GM19452 (cell line): Measurements from ENCODE around the gene SMIM10L2A.
"Not testable (repeated sequence)": the region's sequence is repeated elsewhere in the genome, so short reads cannot be mapped to it uniquely, and the experiment has no call there.

Experiments
- ATAC-seq: cut with Tn5 transposase; IDR thresholded peaks from one replicate; pipeline ENCODE4 v1.9.1; 2021; ENCODE audit not compliant: unreplicated experiment

SMIM10L2A gene

DNA sequence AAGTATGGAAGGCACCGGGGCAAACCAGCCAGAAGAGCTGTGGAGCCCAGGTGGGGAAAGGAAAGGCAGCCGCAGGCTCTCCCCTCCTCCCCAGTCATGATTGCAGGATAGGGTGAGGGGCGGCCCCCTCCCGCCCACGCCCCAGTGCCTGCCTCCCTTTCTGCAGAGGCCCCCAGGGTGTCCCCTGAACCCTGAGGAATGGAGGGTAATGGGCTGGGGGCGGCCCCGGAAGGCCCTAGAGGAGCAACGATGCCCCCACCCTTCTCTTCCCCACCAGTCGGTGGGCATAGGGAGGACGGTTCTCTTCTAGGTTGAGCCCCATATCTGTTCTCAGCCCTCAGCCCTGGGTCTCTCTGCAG, 1.0 kb downstream of the SMIM10L2A start:
- ATAC-seq: not testable (repeated sequence)

- ATAC-seq: not testable (repeated sequence)
Observed at GRCh38 chrX:135423173-135423864, 1.6 kb downstream of the SMIM10L2A start.

DNA sequence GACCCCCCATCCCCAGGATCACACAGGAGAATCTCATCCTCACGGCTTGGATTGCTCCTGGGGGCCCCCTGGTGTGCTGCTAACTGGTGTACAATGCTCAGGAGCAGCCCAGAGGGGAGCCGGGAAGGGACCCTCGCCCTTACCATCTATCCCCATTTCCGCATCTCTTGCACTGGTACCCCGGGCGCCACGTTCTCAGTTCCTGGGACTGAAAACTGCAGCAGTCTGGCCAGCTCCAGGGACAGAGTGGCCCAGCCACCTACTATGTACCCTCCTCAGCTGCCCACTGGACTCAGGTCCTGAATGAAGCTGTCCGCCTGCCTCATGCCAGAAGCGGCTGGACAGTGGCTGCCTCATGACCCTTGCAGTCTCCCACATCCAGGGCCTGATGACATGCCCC, 2.7 kb downstream of the SMIM10L2A start:
- ATAC-seq: no peak

DNA sequence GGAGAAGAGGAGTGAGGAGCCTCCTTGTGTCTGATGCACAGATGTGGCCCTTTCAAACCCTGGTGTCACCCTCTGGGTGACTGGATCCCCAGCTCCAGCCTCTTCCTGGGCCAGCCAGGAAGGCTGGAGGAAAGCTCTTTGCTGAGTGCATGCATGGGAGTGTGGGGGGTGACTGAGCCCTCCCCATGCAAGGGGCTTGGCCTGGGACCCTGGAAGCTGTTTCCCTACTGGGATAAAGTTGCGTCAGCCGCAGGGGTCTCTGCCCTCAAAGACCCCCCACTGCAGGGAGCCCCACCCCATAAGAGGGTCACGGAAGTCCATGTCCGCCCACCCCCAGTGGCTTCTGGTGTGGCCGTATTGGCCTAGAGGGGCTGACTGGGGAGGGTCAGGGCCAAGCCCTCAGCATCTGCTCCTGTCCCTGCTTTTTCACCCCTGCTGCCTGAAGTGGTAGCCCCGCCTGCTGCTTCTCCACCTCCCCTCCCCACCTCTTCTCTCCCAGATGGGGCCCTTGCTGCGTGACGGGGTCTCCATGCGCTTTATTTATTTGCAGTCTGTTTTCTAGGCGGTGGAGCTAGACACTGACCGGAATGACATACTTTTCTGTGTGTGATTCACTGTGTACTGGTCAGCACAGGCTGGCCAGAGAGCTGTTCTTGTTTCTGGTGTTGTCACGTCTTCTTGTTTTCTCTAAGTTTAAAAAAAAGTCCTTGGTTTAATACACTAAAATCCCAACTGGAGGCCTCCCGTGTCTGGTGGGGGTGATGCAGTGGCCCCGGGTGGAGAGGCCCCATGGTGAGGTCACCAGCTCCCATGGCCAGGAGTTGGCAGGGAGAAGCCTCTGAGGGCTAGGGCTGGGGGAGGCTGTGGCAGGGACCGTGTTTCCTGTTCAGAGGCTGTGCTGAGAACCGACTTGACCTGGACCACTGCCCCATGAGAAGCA, 3.6 kb downstream of the SMIM10L2A start:
- no peak for ATAC-seq

- ATAC-seq: no peak
Observed at GRCh38 chrX:135429429-135429828, 7.7 kb downstream of the SMIM10L2A start.

- no peak for ATAC-seq
Observed at GRCh38 chrX:135431886-135432285, 10.1 kb downstream of the SMIM10L2A start.

DNA sequence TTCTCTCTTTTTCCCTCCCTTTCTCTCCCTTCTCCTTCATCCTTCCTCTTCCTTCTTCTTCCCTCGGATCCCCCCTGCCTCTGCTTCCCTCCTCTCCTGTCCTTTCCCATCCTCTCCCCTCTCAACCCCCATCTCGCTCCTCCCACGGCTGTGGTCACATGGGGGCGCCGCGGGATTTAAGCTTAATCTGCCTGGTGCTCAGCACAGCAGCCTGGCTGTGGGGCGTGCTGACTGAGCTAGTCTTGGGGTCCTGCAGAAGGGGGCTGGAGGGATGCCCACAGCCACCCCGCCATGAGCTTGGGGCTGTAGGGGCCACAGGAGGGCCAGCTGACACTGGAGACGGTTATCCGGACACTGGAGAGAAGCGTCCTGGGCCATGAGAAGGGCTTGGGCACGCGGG, 10.7 kb downstream of the SMIM10L2A start:
- ATAC-seq: no peak

DNA sequence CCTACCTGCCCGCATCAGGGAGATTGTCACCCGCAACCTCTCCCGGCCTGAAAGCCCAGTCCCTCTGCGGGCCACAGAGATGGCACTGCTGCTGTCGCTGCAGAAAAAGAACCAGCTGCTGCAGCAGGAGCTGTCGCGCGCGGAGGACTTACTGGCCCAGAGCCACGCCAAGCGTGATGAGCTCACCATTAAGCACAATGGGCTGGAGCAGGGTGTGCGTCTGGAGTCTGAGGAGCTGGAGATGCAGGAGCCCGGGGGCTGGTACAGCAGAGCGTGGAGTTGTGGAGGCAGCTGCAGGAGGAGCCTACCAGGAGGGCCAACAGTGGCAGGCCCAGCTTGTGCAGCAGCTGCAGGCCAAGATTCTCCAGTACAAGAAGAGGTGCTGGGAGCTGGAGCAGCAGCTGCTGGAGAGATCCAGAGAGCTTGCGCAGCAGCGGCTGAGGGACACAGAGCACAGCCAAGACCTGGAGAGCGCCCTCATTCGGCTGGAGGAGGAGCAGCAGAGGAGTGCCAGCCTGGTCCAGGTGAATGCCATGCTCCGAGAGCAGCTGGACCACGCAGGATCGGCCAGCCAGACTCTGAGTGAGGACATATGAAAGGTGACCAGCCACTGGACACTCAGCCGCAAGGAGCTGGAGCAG, 11.3 kb downstream of the SMIM10L2A start:
- ATAC-seq: no peak

- ATAC-seq: no peak
Observed at GRCh38 chrX:135433531-135434257, 11.9 kb downstream of the SMIM10L2A start.

- ATAC-seq: no peak
Observed at GRCh38 chrX:135434258-135435138, 12.8 kb downstream of the SMIM10L2A start.

DNA sequence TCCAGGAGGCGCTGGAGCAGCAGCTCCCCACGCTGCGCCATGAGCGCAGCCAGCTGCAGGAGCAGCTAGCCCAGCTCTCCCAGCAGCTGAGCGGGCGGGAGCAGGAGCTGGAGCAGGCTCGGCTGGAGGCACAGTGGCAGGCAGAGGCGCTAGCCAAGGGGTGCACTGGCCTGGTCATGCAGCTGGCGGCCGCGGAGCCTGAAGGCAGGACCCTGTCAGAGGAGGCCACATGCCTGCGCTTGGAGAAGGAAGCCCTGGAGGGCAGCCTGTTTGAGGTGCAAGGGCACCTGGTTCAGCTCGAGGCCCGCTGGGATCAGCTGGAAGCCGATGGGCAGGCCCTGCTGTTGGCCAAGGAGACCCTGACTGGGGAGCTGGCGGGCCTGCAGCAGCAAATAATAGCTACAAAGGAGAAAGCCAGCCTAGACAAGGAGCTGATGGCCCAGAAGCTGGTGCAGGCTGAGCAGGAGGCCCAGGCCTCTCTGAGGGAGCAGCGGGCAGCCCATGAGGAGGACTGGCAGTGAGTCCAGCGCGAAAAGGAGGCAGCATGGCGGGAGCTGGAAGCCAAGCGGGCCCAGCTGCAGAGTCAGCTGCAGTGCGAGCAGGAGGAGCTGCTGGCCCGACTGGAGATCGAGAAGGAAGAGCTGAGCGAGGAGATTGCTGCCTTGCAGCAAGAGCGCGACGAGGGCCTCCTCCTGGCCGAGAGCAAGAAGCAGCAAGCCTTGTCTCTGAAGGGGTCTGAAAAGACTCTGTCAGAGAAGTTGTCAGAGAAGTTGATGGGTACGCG, 13.6 kb downstream of the SMIM10L2A start:
- ATAC-seq: no peak

DNA sequence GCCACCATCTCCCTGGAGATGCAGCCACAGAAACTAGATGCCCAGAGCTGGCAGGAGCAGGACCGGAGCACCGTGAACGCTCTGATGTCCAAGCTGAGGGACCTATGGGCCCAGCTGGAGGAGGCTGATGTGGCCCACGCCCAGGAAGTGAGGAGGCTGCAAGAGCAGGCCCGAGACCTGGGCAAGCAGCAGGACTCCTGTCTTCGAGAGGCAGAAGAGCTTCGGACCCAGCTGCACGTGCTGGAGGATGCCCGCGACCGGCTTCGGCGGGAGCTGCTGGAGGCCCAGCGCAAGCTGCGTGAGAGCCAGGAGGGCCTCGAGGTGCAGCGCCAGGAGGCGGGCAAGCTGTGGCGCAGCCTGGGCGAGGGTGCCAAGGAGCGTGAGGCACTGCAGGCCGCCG, 14.2 kb downstream of the SMIM10L2A start:
- ATAC-seq: no peak

- ATAC-seq: no peak
Observed at GRCh38 chrX:135436456-135436855, 14.7 kb downstream of the SMIM10L2A start.

- no peak for ATAC-seq
Observed at GRCh38 chrX:135436966-135437866, 15.5 kb downstream of the SMIM10L2A start.

DNA sequence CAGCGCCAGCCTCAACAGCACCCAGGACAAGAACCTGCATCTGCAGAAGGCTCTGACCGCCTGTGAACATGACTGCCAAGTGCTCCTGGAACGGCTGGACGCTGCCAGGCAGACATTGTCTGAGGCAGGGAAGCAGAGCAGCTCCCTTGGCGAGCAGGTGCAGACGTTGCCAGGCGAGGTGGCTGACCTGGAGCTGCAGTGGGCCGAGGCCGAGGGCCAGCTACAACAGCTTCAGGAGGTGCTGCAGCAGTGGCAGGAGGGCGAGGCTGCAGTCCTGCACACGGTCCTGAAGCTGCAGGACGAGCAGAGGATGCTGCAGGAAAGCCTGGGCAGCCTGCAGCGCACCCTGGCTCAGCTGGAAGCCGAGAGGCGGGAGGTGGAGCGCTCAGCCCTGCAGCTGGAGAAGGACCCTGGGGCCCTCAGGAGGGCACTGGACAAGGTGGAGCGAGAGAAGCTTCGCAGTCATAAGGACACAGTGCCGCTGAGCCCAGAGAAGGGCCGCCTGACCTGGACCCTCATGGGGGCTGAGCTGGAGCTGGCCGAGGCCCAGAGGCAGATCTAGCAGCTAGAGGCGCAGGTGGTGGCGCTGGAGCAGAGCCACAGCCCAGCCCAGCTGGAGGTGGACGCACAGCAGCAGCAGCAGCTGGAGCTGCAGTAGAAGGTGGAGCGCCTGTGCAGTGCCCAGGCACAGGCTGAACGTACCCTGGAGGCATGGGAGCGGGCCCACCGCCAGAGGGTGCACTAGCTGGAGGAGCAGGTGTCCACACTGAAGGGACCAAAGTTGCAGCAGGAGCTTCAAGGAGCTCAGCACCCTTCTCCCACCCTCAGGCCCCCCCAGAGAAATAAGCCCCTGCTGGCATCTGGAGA, 16.4 kb downstream of the SMIM10L2A start:
- no peak for ATAC-seq

DNA sequence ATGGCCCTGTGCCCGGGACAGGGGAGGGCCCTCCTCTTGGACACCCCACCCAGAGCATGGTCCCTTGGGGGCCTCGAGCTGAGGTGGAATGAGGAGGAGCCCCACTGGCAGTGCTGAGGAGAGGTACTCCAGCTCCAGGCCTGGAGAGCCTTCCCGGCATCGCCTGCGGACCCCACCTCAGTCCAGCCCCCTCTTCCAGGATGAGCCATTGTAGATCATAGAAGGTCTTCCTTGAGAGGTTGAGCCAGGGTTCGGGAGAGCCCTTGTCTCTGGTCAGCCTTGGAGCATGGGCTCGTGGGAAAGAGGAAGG, 16.9 kb downstream of the SMIM10L2A start:
- no peak for ATAC-seq
